ENCODE data around the gene GOT1.

GOT1 gene

GRCh38 chr10:99360934-99361333, 69.5 kb downstream of the GOT1 start:
- DNase-seq = peak in 3 of 56 donors; percentile 24 to 30 (median 26)

DNA sequence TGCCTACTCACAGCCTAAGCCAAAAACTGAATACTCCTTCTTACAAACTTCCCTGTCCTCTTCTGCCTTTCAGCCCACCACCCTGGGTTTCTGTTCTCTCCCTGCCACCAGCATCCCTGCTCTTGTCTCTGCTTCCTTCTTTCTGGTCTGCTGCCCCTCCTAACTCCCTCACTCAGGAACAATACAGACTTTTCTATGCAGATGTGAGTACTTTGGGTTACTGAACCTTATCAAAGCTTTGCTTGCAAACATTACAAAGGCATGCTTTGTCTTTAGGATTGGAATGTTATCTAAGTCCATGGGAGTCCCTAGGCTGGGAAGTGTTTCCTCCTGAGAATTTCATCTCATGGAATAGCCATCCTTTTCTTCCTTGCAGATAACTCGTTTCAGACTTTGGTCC, 72.3 kb downstream of the GOT1 start:
- no peak for DNase-seq

GRCh38 chr10:99357691-99358090, 72.7 kb downstream of the GOT1 start:
- no peak for DNase-seq

- no peak for DNase-seq
Observed at GRCh38 chr10:99353182-99353581, 77.2 kb downstream of the GOT1 start.

DNA sequence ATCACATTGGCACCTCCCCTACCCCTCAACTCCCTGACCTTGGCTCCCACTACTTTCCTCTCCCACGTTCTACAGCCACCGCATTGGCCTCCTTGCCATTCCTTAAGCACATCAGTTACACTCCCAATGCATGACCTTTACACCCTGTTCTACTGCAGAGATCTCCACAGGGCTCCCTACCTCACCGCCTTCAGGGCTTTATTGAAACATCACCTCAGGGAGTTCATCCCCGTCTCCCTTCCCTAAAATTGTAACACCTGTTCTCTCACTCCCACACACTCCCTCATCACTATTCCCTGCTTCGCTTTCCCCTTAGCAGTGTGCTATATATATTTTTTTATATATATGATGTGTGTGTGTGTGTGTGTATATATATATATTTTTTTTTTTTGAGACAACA, 82.8 kb downstream of the GOT1 start:
- DNase-seq = no peak
